Measurements from ENCODE around the gene BMAL1.

DNA sequence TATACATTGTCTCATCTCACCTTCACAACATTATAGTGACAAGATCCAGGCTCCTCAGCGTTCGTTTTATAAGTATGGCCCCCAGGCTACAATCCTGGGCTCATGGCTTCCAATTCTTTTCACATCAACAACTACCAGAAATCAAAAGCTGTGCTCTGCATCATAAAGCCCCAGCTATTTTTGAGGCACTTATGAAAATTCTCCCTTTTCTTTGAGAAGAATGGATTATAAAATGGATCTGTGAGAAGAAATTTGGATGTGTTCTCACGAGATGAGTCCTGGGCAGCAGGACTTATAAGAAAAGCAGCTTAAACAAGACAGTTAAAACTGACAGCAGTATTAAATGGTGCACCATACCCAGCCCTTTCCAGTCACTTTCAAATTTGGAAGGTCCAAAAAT lies 105.2 kb downstream of the BMAL1 start:
- TF ChIP-seq, protein P1, sequence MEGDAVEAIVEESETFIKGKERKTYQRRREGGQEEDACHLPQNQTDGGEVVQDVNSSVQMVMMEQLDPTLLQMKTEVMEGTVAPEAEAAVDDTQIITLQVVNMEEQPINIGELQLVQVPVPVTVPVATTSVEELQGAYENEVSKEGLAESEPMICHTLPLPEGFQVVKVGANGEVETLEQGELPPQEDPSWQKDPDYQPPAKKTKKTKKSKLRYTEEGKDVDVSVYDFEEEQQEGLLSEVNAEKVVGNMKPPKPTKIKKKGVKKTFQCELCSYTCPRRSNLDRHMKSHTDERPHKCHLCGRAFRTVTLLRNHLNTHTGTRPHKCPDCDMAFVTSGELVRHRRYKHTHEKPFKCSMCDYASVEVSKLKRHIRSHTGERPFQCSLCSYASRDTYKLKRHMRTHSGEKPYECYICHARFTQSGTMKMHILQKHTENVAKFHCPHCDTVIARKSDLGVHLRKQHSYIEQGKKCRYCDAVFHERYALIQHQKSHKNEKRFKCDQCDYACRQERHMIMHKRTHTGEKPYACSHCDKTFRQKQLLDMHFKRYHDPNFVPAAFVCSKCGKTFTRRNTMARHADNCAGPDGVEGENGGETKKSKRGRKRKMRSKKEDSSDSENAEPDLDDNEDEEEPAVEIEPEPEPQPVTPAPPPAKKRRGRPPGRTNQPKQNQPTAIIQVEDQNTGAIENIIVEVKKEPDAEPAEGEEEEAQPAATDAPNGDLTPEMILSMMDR (IDR thresholded peaks at IDR 0.05) = no peak
- TF ChIP-seq EP300 (IDR thresholded peaks at IDR 0.05) = no peak
- TF ChIP-seq POLR2A (IDR thresholded peaks at IDR 0.05) = no peak
